HEK293 (cell line): Measurements from ENCODE around the gene FAM171A2.
A peak's percentile ranks its signal among the peaks of the same experiment; 100 is the strongest.

Experiments
- CTCF ChIA-PET: fragments of 350-600 bp; formaldehyde crosslinking; extraction: SDS; loops from one replicate; lab custom pipeline; 2021; ENCODE audit warnings: antibody characterized with exemption; lab: Yijun Ruan, JAX
- POLR2A ChIA-PET: fragments of 300-600 bp; formaldehyde crosslinking; extraction: SDS; loops from one replicate; lab custom pipeline; 2020; ENCODE audit warnings: antibody characterized with exemption, inconsistent platforms; lab: Yijun Ruan, JAX
- H3K27ac ChIP-seq: fragments of 200-500 bp; sonication (Bioruptor generic); 2 replicates; pipeline ENCODE4 v1.5.1; 2014; ENCODE audit warnings: low read depth, low read length, control low read depth, inconsistent platforms; ENCODE audit errors: extremely low read depth
- H3K36me3 ChIP-seq, 2 experiments: fragments of 200-500 bp in 1 of 2; sonication (Bioruptor generic) in 1 of 2; 1 replicate in 1 of 2; 2 replicates in 1 of 2; pipeline ENCODE4 v1.5.1; 2014 to 2017; ENCODE audit warnings: inconsistent platforms in 2 of 2, low read length in 2 of 2; ENCODE audit not compliant: control insufficient read depth in 2 of 2, insufficient read depth in 1 of 2
- H3K4me1 ChIP-seq: fragments of 200-500 bp; sonication (Bioruptor generic); 2 replicates; pipeline ENCODE4 v1.5.1; 2014; ENCODE audit warnings: mild to moderate bottlenecking, low read length, inconsistent platforms; ENCODE audit not compliant: control insufficient read depth, insufficient read depth
- H3K4me3 ChIP-seq: 2 replicates; pipeline ENCODE4 v1.5.1; 2011; ENCODE audit warnings: low read depth, mild to moderate bottlenecking, control low read depth, low read length, moderate library complexity
- H3K9me3 ChIP-seq: fragments of 200-500 bp; sonication (Bioruptor generic); 2 replicates; pipeline ENCODE4 v1.5.1; 2014; ENCODE audit warnings: low read depth, low read length, inconsistent platforms; ENCODE audit not compliant: control insufficient read depth, insufficient read depth
- FEZF1 ChIP-seq: fragments of 450-650 bp; formaldehyde crosslinking; IDR thresholded peaks from 2 replicates; pipeline ENCODE4 v1.5.1; 2016; ENCODE audit warnings: missing biosample characterization, missing genetic modification characterization
- GLI2 ChIP-seq: fragments of 450-650 bp; formaldehyde crosslinking; IDR thresholded peaks from 2 replicates; pipeline ENCODE4; 2017; ENCODE audit warnings: missing biosample characterization, missing genetic modification characterization, low read depth, borderline replicate concordance
- IKZF3 ChIP-seq: fragments of 450-650 bp; IDR thresholded peaks from 2 replicates; pipeline ENCODE4 v1.5.0; 2018; ENCODE audit warnings: missing biosample characterization, mild to moderate bottlenecking, missing genetic modification characterization, moderate library complexity
- KLF1 ChIP-seq: fragments of 450-650 bp; formaldehyde crosslinking; IDR thresholded peaks from 2 replicates; pipeline ENCODE4 v1.5.1; 2016; ENCODE audit warnings: missing biosample characterization, missing genetic modification characterization
- MEIS1 ChIP-seq: sonication (generic); formaldehyde crosslinking; IDR thresholded peaks from 2 replicates; pipeline ENCODE4 v1.8.1; 2022; ENCODE audit warnings: missing genetic modification reagents, mild to moderate bottlenecking, borderline replicate concordance
- OSR2 ChIP-seq: fragments of 450-650 bp; formaldehyde crosslinking; IDR thresholded peaks from 2 replicates; pipeline ENCODE4 v1.5.1; 2016; ENCODE audit warnings: missing biosample characterization, missing genetic modification characterization
- OVOL3 ChIP-seq: fragments of 450-650 bp; formaldehyde crosslinking; IDR thresholded peaks from 2 replicates; pipeline ENCODE4 v1.5.1; 2016; ENCODE audit warnings: missing biosample characterization, missing genetic modification characterization
- PRDM4 ChIP-seq: fragments of 450-650 bp; formaldehyde crosslinking; IDR thresholded peaks from 2 replicates; pipeline ENCODE4 v1.5.1; 2017; ENCODE audit warnings: missing biosample characterization, missing genetic modification characterization
- RBAK ChIP-seq: fragments of 450-650 bp; formaldehyde crosslinking; IDR thresholded peaks from 2 replicates; pipeline ENCODE4 v1.5.1; 2016; ENCODE audit warnings: missing biosample characterization, missing genetic modification characterization
- SCRT1 ChIP-seq: fragments of 450-650 bp; formaldehyde crosslinking; IDR thresholded peaks from 2 replicates; pipeline ENCODE4 v1.5.1; 2016; ENCODE audit warnings: missing biosample characterization, missing genetic modification characterization, borderline replicate concordance
- ZBTB1 ChIP-seq: fragments of 450-650 bp; formaldehyde crosslinking; IDR thresholded peaks from 2 replicates; pipeline ENCODE4 v1.5.1; 2016; ENCODE audit warnings: missing biosample characterization, missing genetic modification characterization
- ZBTB11 ChIP-seq: fragments of 450-650 bp; formaldehyde crosslinking; conservative IDR thresholded peaks from 2 replicates; pipeline ENCODE4 v1.5.1; 2016; ENCODE audit warnings: low read depth, missing biosample characterization, missing genetic modification characterization
- ZNF114 ChIP-seq: fragments of 450-650 bp; formaldehyde crosslinking; IDR thresholded peaks from 2 replicates; pipeline ENCODE4 v1.5.0; 2017; ENCODE audit warnings: missing biosample characterization, missing genetic modification characterization
- ZNF157 ChIP-seq: fragments of 450-650 bp; formaldehyde crosslinking; IDR thresholded peaks from 2 replicates; pipeline ENCODE4 v1.5.1; 2016; ENCODE audit warnings: missing biosample characterization, missing genetic modification characterization
- ZNF175 ChIP-seq: fragments of 450-650 bp; formaldehyde crosslinking; IDR thresholded peaks from 2 replicates; pipeline ENCODE4 v1.5.1; 2016; ENCODE audit warnings: missing biosample characterization, missing genetic modification characterization
- ZNF223 ChIP-seq: fragments of 450-650 bp; formaldehyde crosslinking; IDR thresholded peaks from 2 replicates; pipeline ENCODE4 v1.5.1; 2016; ENCODE audit warnings: missing biosample characterization, missing genetic modification characterization
- ZNF26 ChIP-seq: fragments of 450-650 bp; formaldehyde crosslinking; IDR thresholded peaks from 2 replicates; pipeline ENCODE4 v1.5.1; 2016; ENCODE audit warnings: missing biosample characterization, missing genetic modification characterization
- ZNF302 ChIP-seq: fragments of 450-650 bp; formaldehyde crosslinking; IDR thresholded peaks from 2 replicates; pipeline ENCODE4 v1.5.1; 2016; ENCODE audit warnings: missing biosample characterization, missing genetic modification characterization, low read depth
- ZNF391 ChIP-seq: fragments of 450-650 bp; formaldehyde crosslinking; IDR thresholded peaks from 2 replicates; pipeline ENCODE4 v1.5.1; 2016; ENCODE audit warnings: low read depth, missing biosample characterization, missing genetic modification characterization, borderline replicate concordance
- ZNF416 ChIP-seq: fragments of 450-650 bp; formaldehyde crosslinking; IDR thresholded peaks from 2 replicates; pipeline ENCODE4 v1.5.1; 2016; ENCODE audit warnings: missing biosample characterization, missing genetic modification characterization
- ZNF501 ChIP-seq: fragments of 450-650 bp; formaldehyde crosslinking; IDR thresholded peaks from 2 replicates; pipeline ENCODE4 v1.5.1; 2016; ENCODE audit warnings: missing biosample characterization, missing genetic modification characterization
- ZNF518A ChIP-seq: fragments of 450-650 bp; formaldehyde crosslinking; conservative IDR thresholded peaks from 2 replicates; pipeline ENCODE4 v1.5.1; 2016; ENCODE audit warnings: low read depth, missing biosample characterization, missing genetic modification characterization
- ZNF555 ChIP-seq: fragments of 450-650 bp; formaldehyde crosslinking; conservative IDR thresholded peaks from 2 replicates; pipeline ENCODE4 v1.5.1; 2017; ENCODE audit warnings: missing biosample characterization, mild to moderate bottlenecking, missing genetic modification characterization, inconsistent platforms
- ZNF623 ChIP-seq: fragments of 450-650 bp; formaldehyde crosslinking; IDR thresholded peaks from 2 replicates; pipeline ENCODE4 v1.5.1; 2016; ENCODE audit warnings: missing biosample characterization, missing genetic modification characterization
- ZNF677 ChIP-seq: fragments of 450-650 bp; IDR thresholded peaks from 2 replicates; pipeline ENCODE4 v1.5.0; 2018; ENCODE audit warnings: missing biosample characterization, mild to moderate bottlenecking, missing genetic modification characterization, moderate library complexity
- ZSCAN23 ChIP-seq: fragments of 450-650 bp; formaldehyde crosslinking; IDR thresholded peaks from 2 replicates; pipeline ENCODE4 v1.5.1; 2016; ENCODE audit warnings: missing biosample characterization, missing genetic modification characterization

The FAM171A2 gene

GRCh38 chr17:44362949-44363612 is 572 bp downstream of the FAM171A2 start:
- CTCF ChIA-PET, result interaction anchor here (0.5 to 4.3 kb wide), 21 partner anchors 9 to 607 kb away, joined by 3 to 21 read pairs (median 4); partner anchors contain the start of gene GRN
- Histone ChIP-seq H3K36me3 (peaks cover 0 to 10% of the 10 kb centered on the region in 2 experiments; a peak in 1 of 3 replicates), H3K9me3 (no peaks in the 10 kb centered on the region), H3K4me1 (peaks cover 21% of the 10 kb centered on the region), H3K27ac (peak overlapping the region; percentile 88; the same call in 1 of the 2 replicates), H3K4me3 (peak overlapping the region; percentile 66)
- POLR2A ChIA-PET, result interaction anchor here (0.6 to 4.7 kb wide), 9 partner anchors 18 to 1479 kb away, joined by 3 to 23 read pairs (median 5); partner anchors contain the start of genes CCDC43, GPATCH8 and GRN
- TF ChIP-seq ZNF677 (tag by site-specific recombination), result no peak
- TF ChIP-seq ZNF555 (tag by site-specific recombination), result no peak
- no peak for TF ChIP-seq FEZF1
- TF ChIP-seq ZBTB11 (tag by site-specific recombination), result no peak
- TF ChIP-seq KLF1 (tag by site-specific recombination), result peak; percentile 48
- TF ChIP-seq PRDM4 (tag by site-specific recombination), result no peak
- TF ChIP-seq ZNF518A (tag by site-specific recombination), result no peak
- no peak for TF ChIP-seq OVOL3 (tag by site-specific recombination)
- no peak for TF ChIP-seq ZNF623 (tag by site-specific recombination)
- TF ChIP-seq GLI2 (tag by site-specific recombination), result no peak
- no peak for TF ChIP-seq ZNF302 (tag by site-specific recombination)
- no peak for TF ChIP-seq SCRT1 (tag by site-specific recombination)
- no peak for TF ChIP-seq ZNF175 (tag by site-specific recombination)
- no peak for TF ChIP-seq MEIS1 (CRISPR knock-in tag)
- no peak for TF ChIP-seq ZNF26
- no peak for TF ChIP-seq ZNF157 (tag by site-specific recombination)
- TF ChIP-seq OSR2 (tag by site-specific recombination), result no peak
- TF ChIP-seq ZNF416, result no peak
- no peak for TF ChIP-seq ZNF223
- no peak for TF ChIP-seq IKZF3 (tag by site-specific recombination)
- TF ChIP-seq ZNF501 (tag by site-specific recombination), result no peak
- TF ChIP-seq ZNF391 (tag by site-specific recombination), result no peak
- TF ChIP-seq ZNF114 (tag by site-specific recombination), result no peak
- no peak for TF ChIP-seq ZSCAN23
- no peak for TF ChIP-seq ZBTB1
- no peak for TF ChIP-seq RBAK (tag by site-specific recombination)
